HepG2 (cell line): ENCODE measurements around the gene UPK1A. TPM values are rescaled to one million over a fixed set of nuclear protein-coding genes. Genes with fewer than 3 reads are reported as not detected.

Source experiments
- CREB1 ChIP-seq, 2 experiments: fragments of 450-650 bp in 1 of 2; IDR thresholded peaks; 2 replicates each; pipeline ENCODE4 v1.6.1; 2016 to 2017; ENCODE audit warnings: control low read depth in 1 of 2, mild to moderate bottlenecking in 1 of 2, missing compliant biosample characterization in 1 of 2, missing genetic modification characterization in 1 of 2
- MTA3 ChIP-seq: sonication (generic); formaldehyde crosslinking; IDR thresholded peaks from 2 replicates; pipeline ENCODE4 v1.4.0; 2020; ENCODE audit warnings: missing genetic modification reagents
- NFYC ChIP-seq: IDR thresholded peaks from 2 replicates; pipeline ENCODE4 v1.6.1; 2016; ENCODE audit warnings: missing genetic modification reagents, missing compliant biosample characterization
- PTBP1 ChIP-seq: fragments of 200-400 bp; formaldehyde crosslinking; IDR thresholded peaks from 2 replicates; pipeline ENCODE4 v1.6.1; 2018; ENCODE audit warnings: low read length, low read depth; ENCODE audit not compliant: poor library complexity, severe bottlenecking
- ZNF224 ChIP-seq: sonication (generic); formaldehyde crosslinking; IDR thresholded peaks from 2 replicates; pipeline ENCODE4 v1.5.0; 2020; ENCODE audit warnings: mild to moderate bottlenecking, missing genetic modification reagents
- ZNF317 ChIP-seq: sonication (generic); formaldehyde crosslinking; IDR thresholded peaks from 2 replicates; pipeline ENCODE4 v1.5.0; 2020; ENCODE audit warnings: mild to moderate bottlenecking, missing genetic modification reagents
- ZNF792 ChIP-seq: IDR thresholded peaks from 2 replicates; pipeline ENCODE4 v1.6.1; 2016
- polyA plus RNA-seq, 8 experiments: library from polyadenylated mRNA; depleted of rRNA in 3 of 8; stranded (reverse) in 7 of 8; unstranded in 1 of 8; fragments of >200 nt; fragmentation: Illumina TruSeq in 4 of 8; extraction: Trizol in 4 of 8; gene quantifications; 2 replicates each; pipeline versions ENCODE4 v1.2.1 to v1.2.3, GENCODE V29; 2011 to 2016; ENCODE audit warnings: low read depth in 4 of 8, missing spikeins in 1 of 8, mixed read lengths in 1 of 8; ENCODE audit not compliant: insufficient read depth in 1 of 8
- total RNA-seq, 5 experiments: library from RNA; depleted of rRNA; stranded (reverse); fragments of >200 nt; fragmentation: Illumina TruSeq; extraction: Trizol; gene quantifications; 2 replicates each; pipeline ENCODE4 v1.2.3, GENCODE V29; 2016; ENCODE audit warnings: low read depth in 1 of 5
- TF ChIP-seq, protein P1 (sequence below): sonication (generic); formaldehyde crosslinking; IDR thresholded peaks from 2 replicates; pipeline ENCODE4 v1.4.0; 2020; ENCODE audit warnings: mild to moderate bottlenecking, missing genetic modification reagents
- TF ChIP-seq, protein P2 (sequence below): fragments of 450-650 bp; IDR thresholded peaks from 2 replicates; pipeline ENCODE4 v1.6.1; 2017
- TF ChIP-seq, protein P3 (sequence below), 2 experiments: sonication (generic) in 1 of 2; formaldehyde crosslinking in 1 of 2; IDR thresholded peaks; 2 replicates each; pipeline versions ENCODE4 v1.6.1 to v1.9.0; 2014 to 2022; ENCODE audit warnings: antibody characterized with exemption in 1 of 2, borderline replicate concordance in 1 of 2, inconsistent platforms in 1 of 2, low read depth in 1 of 2, missing genetic modification reagents in 1 of 2

UPK1A gene
- total and polyA plus RNA-seq, 2 of the 13 experiments (the other 11 are each of a cell fraction or from before 2014, with no cell fraction given): 2.9 TPM; not detected in 1

DNA sequence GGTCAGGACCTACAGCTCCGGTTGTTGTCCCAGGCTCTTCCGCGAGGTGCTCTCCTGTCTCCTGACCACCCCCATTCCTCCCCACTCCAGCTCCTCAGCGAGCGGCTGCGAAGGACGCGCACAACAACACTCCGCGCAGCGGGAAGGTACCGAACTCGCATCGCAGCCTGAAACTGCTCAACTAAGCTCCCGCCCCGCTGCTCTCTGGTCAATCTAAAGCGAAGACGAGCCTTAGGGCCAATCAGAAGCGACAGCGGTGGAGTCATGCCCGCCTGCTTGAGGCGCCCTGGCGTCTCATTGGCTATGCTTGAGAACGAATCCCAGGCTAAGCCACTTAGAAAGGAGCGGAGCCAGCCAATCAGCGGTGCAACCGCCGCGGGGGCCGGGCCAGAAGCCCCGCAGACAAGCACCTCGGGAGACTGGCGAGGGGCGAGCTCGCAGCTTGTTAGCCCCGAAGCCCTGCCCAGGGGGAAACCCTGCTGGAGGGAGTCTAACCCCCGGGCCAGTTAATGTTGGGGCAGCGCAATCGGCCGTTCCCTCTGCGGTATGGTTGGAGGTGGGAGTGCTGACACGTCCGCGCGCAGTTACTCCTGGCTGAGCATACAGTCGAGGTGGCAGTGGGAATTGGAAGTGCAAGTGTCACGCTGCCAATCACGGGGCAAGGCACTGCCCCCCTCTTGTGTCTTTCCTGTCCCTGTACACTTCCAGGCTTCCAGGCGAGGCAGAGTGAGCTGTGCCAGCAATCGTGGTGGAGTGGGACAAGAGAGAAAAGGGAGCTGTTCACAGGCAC is 36.1 kb downstream of the UPK1A start (continued):
- TF ChIP-seq, protein P1, sequence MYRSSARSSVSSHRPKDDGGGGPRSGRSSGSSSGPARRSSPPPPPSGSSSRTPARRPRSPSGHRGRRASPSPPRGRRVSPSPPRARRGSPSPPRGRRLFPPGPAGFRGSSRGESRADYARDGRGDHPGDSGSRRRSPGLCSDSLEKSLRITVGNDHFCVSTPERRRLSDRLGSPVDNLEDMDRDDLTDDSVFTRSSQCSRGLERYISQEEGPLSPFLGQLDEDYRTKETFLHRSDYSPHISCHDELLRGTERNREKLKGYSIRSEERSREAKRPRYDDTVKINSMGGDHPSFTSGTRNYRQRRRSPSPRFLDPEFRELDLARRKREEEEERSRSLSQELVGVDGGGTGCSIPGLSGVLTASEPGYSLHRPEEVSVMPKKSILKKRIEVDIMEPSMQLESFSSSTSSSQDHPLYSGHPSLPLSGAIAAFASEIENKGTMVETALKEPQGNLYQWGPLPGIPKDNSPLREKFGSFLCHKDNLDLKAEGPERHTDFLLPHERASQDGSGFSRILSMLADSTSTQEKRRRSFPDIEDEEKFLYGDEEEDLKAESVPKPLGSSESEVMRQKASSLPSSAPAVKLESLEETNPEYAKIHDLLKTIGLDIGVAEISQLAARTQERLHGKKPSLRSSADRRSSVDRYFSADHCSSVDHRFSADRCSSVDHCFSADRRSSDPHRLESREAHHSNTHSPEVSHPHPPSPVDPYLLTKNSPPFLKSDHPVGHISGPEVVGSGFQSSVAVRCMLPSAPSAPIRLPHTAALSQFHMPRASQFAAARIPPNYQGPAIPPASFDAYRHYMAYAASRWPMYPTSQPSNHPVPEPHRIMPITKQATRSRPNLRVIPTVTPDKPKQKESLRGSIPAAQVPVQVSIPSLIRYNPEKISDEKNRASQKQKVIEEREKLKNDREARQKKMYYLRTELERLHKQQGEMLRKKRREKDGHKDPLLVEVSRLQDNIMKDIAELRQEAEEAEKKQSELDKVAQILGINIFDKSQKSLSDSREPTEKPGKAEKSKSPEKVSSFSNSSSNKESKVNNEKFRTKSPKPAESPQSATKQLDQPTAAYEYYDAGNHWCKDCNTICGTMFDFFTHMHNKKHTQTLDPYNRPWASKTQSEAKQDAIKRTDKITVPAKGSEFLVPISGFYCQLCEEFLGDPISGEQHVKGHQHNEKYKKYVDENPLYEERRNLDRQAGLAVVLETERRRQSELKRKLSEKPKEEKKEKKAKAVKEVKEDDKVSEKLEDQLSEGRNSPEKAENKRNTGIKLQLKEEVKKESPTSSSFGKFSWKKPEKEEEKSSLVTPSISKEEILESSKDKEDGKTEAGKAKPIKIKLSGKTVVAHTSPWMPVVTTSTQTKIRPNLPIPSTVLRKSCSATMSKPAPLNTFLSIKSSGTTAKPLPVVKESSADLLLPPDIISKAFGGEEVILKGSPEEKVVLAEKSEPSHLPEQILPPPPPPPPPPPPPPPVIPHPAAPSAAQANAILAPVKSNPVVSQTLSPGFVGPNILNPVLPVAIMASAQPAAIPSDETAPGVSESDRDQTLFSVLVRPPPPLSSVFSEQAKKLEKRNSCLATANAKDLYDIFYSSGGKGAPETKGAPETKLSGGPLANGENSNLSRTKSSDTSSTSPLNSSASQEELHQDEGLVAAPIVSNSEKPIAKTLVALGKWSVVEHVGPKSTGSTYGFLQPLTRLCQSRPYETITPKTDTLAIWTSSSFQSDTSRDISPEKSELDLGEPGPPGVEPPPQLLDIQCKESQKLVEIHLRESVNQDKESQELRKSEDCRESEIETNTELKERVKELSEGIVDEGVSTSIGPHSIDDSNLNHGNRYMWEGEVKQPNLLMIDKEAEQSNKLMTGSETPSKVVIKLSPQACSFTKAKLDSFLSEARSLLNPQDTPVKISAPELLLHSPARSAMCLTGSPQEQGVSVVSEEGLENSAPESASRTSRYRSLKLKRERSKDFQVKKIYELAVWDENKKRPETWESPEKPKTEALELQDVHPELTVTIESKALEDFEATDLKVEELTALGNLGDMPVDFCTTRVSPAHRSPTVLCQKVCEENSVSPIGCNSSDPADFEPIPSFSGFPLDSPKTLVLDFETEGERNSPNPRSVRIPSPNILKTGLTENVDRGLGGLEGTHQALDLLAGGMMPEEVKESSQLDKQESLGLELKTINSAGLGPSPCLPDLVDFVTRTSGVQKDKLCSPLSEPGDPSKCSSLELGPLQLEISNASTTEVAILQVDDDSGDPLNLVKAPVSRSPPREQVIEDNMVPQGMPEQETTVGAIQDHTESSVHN: no peak
- TF ChIP-seq, protein P2, sequence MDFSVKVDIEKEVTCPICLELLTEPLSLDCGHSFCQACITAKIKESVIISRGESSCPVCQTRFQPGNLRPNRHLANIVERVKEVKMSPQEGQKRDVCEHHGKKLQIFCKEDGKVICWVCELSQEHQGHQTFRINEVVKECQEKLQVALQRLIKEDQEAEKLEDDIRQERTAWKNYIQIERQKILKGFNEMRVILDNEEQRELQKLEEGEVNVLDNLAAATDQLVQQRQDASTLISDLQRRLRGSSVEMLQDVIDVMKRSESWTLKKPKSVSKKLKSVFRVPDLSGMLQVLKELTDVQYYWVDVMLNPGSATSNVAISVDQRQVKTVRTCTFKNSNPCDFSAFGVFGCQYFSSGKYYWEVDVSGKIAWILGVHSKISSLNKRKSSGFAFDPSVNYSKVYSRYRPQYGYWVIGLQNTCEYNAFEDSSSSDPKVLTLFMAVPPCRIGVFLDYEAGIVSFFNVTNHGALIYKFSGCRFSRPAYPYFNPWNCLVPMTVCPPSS: no peak
- TF ChIP-seq ZNF224 (0 out of 2 replicates have a peak, but pooled peaks have one; percentile 54), CREB1 (IDR thresholded peaks at IDR 0.05) (peak; percentile 80), CREB1 (CRISPR knock-in tag; IDR thresholded peaks at IDR 0.05) (peak; percentile 84), NFYC (CRISPR knock-in tag) (peak; percentile 99), PTBP1 (no peak), ZNF317 (CRISPR knock-in tag) (0 out of 2 replicates have a peak, but pooled peaks have one; percentile 55), ZNF792 (CRISPR knock-in tag) (0 out of 2 replicates have a peak, but pooled peaks have one; percentile 16), MTA3 (no peak)
- TF ChIP-seq, protein P3, sequence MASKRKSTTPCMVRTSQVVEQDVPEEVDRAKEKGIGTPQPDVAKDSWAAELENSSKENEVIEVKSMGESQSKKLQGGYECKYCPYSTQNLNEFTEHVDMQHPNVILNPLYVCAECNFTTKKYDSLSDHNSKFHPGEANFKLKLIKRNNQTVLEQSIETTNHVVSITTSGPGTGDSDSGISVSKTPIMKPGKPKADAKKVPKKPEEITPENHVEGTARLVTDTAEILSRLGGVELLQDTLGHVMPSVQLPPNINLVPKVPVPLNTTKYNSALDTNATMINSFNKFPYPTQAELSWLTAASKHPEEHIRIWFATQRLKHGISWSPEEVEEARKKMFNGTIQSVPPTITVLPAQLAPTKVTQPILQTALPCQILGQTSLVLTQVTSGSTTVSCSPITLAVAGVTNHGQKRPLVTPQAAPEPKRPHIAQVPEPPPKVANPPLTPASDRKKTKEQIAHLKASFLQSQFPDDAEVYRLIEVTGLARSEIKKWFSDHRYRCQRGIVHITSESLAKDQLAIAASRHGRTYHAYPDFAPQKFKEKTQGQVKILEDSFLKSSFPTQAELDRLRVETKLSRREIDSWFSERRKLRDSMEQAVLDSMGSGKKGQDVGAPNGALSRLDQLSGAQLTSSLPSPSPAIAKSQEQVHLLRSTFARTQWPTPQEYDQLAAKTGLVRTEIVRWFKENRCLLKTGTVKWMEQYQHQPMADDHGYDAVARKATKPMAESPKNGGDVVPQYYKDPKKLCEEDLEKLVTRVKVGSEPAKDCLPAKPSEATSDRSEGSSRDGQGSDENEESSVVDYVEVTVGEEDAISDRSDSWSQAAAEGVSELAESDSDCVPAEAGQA (IDR thresholded peaks at IDR 0.05; ENCODE audit: low read depth): no peak
- TF ChIP-seq, protein P3 (CRISPR knock-in tag; IDR thresholded peaks at IDR 0.05; ENCODE audit: borderline replicate concordance): no peak
